Endothelial cell of umbilical vein (primary cell): ENCODE measurements around the gene CLCC1.

Experiments
- EZH2 ChIP-seq: IDR thresholded peaks from 2 replicates; pipeline ENCODE4 v1.6.1; 2012; ENCODE audit warnings: borderline replicate concordance, low read depth, mild to moderate bottlenecking, moderate library complexity, low read length, inconsistent platforms; ENCODE audit not compliant: severe bottlenecking
- TF ChIP-seq, protein P1 (sequence below), 2 donors: IDR thresholded peaks; 1 replicate in 1 of 2; 2 replicates in 1 of 2; pipeline ENCODE4 v1.5.1; 2011; ENCODE audit warnings: low read length in 2 of 2, mild to moderate bottlenecking in 2 of 2, moderate library complexity in 2 of 2, control low read depth in 1 of 2, inconsistent platforms in 1 of 2, low read depth in 1 of 2; ENCODE audit not compliant: insufficient read depth in 1 of 2; ENCODE audit errors: extremely low read depth in 1 of 2

DNA sequence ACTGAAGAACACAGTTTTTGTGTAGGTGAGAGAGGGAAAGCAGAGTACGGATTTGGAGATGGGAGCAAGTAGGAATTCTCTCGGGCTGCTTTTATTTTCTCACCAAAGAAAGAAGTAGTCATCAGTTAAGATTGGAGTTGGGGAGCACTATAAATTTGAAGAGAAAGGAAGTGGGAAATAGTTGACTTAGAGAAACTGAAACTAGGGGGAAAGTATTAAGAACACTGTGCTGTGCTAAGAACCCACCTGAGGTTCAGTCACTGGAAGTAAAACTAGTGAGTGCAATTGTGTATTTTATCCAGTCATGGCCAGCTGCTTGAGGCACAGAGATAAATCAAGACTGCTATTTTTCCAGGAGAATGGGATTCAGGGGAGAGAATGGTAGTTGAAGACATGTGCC, 37.4 kb downstream of the CLCC1 start:
- TF ChIP-seq, protein P1, sequence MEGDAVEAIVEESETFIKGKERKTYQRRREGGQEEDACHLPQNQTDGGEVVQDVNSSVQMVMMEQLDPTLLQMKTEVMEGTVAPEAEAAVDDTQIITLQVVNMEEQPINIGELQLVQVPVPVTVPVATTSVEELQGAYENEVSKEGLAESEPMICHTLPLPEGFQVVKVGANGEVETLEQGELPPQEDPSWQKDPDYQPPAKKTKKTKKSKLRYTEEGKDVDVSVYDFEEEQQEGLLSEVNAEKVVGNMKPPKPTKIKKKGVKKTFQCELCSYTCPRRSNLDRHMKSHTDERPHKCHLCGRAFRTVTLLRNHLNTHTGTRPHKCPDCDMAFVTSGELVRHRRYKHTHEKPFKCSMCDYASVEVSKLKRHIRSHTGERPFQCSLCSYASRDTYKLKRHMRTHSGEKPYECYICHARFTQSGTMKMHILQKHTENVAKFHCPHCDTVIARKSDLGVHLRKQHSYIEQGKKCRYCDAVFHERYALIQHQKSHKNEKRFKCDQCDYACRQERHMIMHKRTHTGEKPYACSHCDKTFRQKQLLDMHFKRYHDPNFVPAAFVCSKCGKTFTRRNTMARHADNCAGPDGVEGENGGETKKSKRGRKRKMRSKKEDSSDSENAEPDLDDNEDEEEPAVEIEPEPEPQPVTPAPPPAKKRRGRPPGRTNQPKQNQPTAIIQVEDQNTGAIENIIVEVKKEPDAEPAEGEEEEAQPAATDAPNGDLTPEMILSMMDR (IDR thresholded peaks at IDR 0.05; ENCODE audit: extremely low read depth in 1 of 2, insufficient read depth in 1 of 2, low read depth in 1 of 2, low read length in 2 of 2), result no peak
- no peak for TF ChIP-seq EZH2
